Right lobe of liver (tissue), 6 donors: Measurements from ENCODE around the gene SH3GLB2. TPM values are rescaled to one million over a fixed set of nuclear protein-coding genes. Genes with fewer than 3 reads are reported as not detected.

ENCODE experiments used
- ATAC-seq, 4 donors: fragments of 200-7000 bp; cut with Tn5 transposase; one replicate each; pipeline ENCODE4 v1.9.1; 2020; ENCODE audit warnings: mild to moderate bottlenecking in 4 of 4, moderate library complexity in 4 of 4
- DNase-seq, 3 donors: peaks; one replicate each; pipeline ENCODE4 v3.0.0-alpha.2; 2020
- H3K27ac ChIP-seq, 3 donors: fragments of 200-600 bp; one replicate each; pipeline ENCODE4 v1.8.0; 2022
- H3K27me3 ChIP-seq, 2 donors: fragments of 200-600 bp; one replicate each; pipeline ENCODE4 v1.8.0; 2022
- H3K36me3 ChIP-seq, 4 donors: fragments of 200-600 bp; sonication (generic) in 1 of 4; one replicate each; pipeline versions ENCODE4 v1.5.1 to v1.8.0; 2017 to 2022; ENCODE audit warnings: control low read depth in 1 of 4
- H3K4me1 ChIP-seq, 4 donors: fragments of 200-600 bp; sonication (generic) in 1 of 4; one replicate each; pipeline versions ENCODE4 v1.5.1 to v1.8.0; 2017 to 2022; ENCODE audit warnings: control low read depth in 1 of 4
- H3K4me3 ChIP-seq, 3 donors: fragments of 200-600 bp; one replicate each; pipeline ENCODE4 v1.8.0; 2022
- H3K9me3 ChIP-seq, 4 donors: fragments of 200-600 bp; sonication (generic) in 1 of 4; one replicate each; pipeline versions ENCODE4 v1.5.1 to v1.8.0; 2017 to 2022; ENCODE audit warnings: control low read depth in 1 of 4
- CTCF ChIP-seq, 4 donors: fragments of 200-600 bp in 3 of 4; fragments of 450-650 bp in 1 of 4; IDR thresholded peaks; one replicate each; pipeline versions ENCODE4 v1.5.1 to v1.8.0; 2016 to 2022; ENCODE audit warnings: antibody characterized with exemption in 4 of 4, mild to moderate bottlenecking in 2 of 4
- POLR2A ChIP-seq: fragments of 450-650 bp; IDR thresholded peaks from one replicate; pipeline ENCODE4 v1.6.1; 2017; ENCODE audit warnings: antibody characterized with exemption, mild to moderate bottlenecking
- WGBS: methylation state at CpG from one replicate; pipeline ENCODE4 v1.1.6; 2018; ENCODE audit warnings: low coverage, low lambda C conversion rate; ENCODE audit not compliant: insufficient coverage; ENCODE audit errors: missing lambda C conversion rate; 5-methylcytosine and 5-hydroxymethylcytosine counted together
- intact Hi-C, 2 donors: fragments of 100-400 bp; cut with DNase I; formaldehyde crosslinking; loops; one replicate each; pipeline versions ENCODE4 v1.11.2 to v1.14.1; 2022
- total RNA-seq, 6 experiments: library from RNA; depleted of rRNA in 2 of 6; stranded (reverse); fragments of >200 nt in 2 of 6; fragmentation: NEBNext Ultra II Directional in 3 of 6; extraction: Animal tissue kit (Norgen Biotek cat#: 25700) in 3 of 6; gene quantifications; one replicate each; pipeline versions ENCODE4 v1.1.0 to v1.2.4, GENCODE V29; 2016 to 2023
- donor health status: DM: no; HTN: yes; CAD: no.
- donor health status: DM: no; HTN: no; CAD: no.
- donor health status: DM: no; HTN: no; CAD: no.
- donor health status: DM: no; HTN: yes; CAD: no.
- donor health status: DM: no; HTN: yes; CAD: no.

SH3GLB2 gene
- total RNA-seq, 6 experiments from 2014 or later: 23.7 to 28.3 (median 24.7) TPM

GRCh38 chr9:129042016-129042415 lies 13.9 kb upstream of the SH3GLB2 start:
- TF ChIP-seq POLR2A (no peak), CTCF (IDR thresholded peaks at IDR 0.05) (no peak)
- peak in 1 of 4 donors; percentile 9 for ATAC-seq
- Histone ChIP-seq H3K27me3 (no peaks in the 10 kb centered on the region), H3K27ac (no peak overlapping the region), H3K9me3 (no peaks in the 10 kb centered on the region), H3K4me1 (peaks cover 0 to 22% (median 5%) of the 10 kb centered on the region in 4 donors), H3K36me3 (peaks cover 0 to 24% (median 0%) of the 10 kb centered on the region in 4 donors), H3K4me3 (no peak overlapping the region)
- intact Hi-C loops: no loop called here
- DNase-seq: no peak
- 93% methylated on average over 5 of the region's 16 CpGs for WGBS

- no peaks in the 10 kb centered on the region for H3K27me3 ChIP-seq
- no peak overlapping the region for H3K27ac ChIP-seq
- H3K9me3 ChIP-seq: no peaks in the 10 kb centered on the region
- no CpG with 5 or more reads among the region's 12 CpGs for WGBS
- ATAC-seq: no peak
- DNase-seq: no peak
- no peak overlapping the region for H3K4me3 ChIP-seq
- intact Hi-C loops: no loop called here
- peaks cover 0 to 17% (median 5%) of the 10 kb centered on the region in 4 donors for H3K4me1 ChIP-seq
- peaks cover 0 to 21% (median 0%) of the 10 kb centered on the region in 4 donors for H3K36me3 ChIP-seq
- TF ChIP-seq POLR2A (no peak), CTCF (IDR thresholded peaks at IDR 0.05) (no peak)
Measured at GRCh38 chr9:129040113-129040643, 12.0 kb upstream of the SH3GLB2 start.

- intact Hi-C loops: no loop called here
- peak overlapping the region in 1 of 3 donors; percentile 13 for H3K27ac ChIP-seq
- no peaks in the 10 kb centered on the region for H3K27me3 ChIP-seq
- TF ChIP-seq CTCF (IDR thresholded peaks at IDR 0.05) (no peak), POLR2A (no peak)
- 94% methylated on average over 4 of the region's 8 CpGs for WGBS
- peaks cover 0 to 21% (median 0%) of the 10 kb centered on the region in 4 donors for H3K36me3 ChIP-seq
- peaks cover 0 to 17% (median 5%) of the 10 kb centered on the region in 4 donors for H3K4me1 ChIP-seq
- H3K4me3 ChIP-seq: no peak overlapping the region
- no peaks in the 10 kb centered on the region for H3K9me3 ChIP-seq
- no peak for DNase-seq
- peak in 2 of 4 donors; percentile 2 to 4 for ATAC-seq
Measured at GRCh38 chr9:129038109-129038852, 10.2 kb upstream of the SH3GLB2 start.

- DNase-seq (no peak), ATAC-seq (no peak)
- Histone ChIP-seq H3K36me3 (peaks cover 0 to 18% (median 0%) of the 10 kb centered on the region in 4 donors), H3K27me3 (no peaks in the 10 kb centered on the region), H3K9me3 (no peaks in the 10 kb centered on the region), H3K27ac (peak overlapping the region in 1 of 3 donors; percentile 13), H3K4me3 (peak overlapping the region in 2 of 3 donors; percentile 73 to 99), H3K4me1 (peaks cover 0 to 17% (median 5%) of the 10 kb centered on the region in 4 donors)
- intact Hi-C loops: no loop called here
- no peak for TF ChIP-seq CTCF (IDR thresholded peaks at IDR 0.05)
- no peak for TF ChIP-seq POLR2A
- no CpG with 5 or more reads among the region's 6 CpGs for WGBS
Measured at GRCh38 chr9:129037767-129038098, 9.6 kb upstream of the SH3GLB2 start.
